Peyer's patch (tissue), 4 donors: Measurements from ENCODE around the gene DLD. TPM values are rescaled to one million over a fixed set of nuclear protein-coding genes. Genes with fewer than 3 reads are reported as not detected.

Experiments
- DNase-seq, 3 donors: peaks; one replicate each; pipeline ENCODE4 v3.0.0-alpha.2; 2017 to 2019
- H3K27ac ChIP-seq, 4 donors: fragments of 200-600 bp; sonication (generic); one replicate each; pipeline ENCODE4 v1.5.1; 2016 to 2019
- H3K27me3 ChIP-seq, 2 donors: fragments of 200-600 bp; sonication (generic); one replicate each; pipeline ENCODE4 v1.5.1; 2019
- H3K36me3 ChIP-seq, 3 donors: fragments of 200-600 bp; sonication (generic); one replicate each; pipeline ENCODE4 v1.5.1; 2016 to 2019
- H3K4me1 ChIP-seq, 4 donors: fragments of 200-600 bp; sonication (generic); one replicate each; pipeline ENCODE4 v1.5.1; 2016 to 2019
- H3K4me3 ChIP-seq, 4 donors: fragments of 200-600 bp; sonication (generic); 1 replicate in 3 of 4; 2 replicates in 1 of 4; pipeline ENCODE4 v1.5.1; 2016 to 2019; ENCODE audit warnings: mild to moderate bottlenecking in 1 of 4
- H3K9me3 ChIP-seq, 4 donors: fragments of 200-600 bp; sonication (generic); one replicate each; pipeline ENCODE4 v1.5.1; 2016 to 2019; ENCODE audit warnings: mild to moderate bottlenecking in 1 of 4
- CTCF ChIP-seq, 6 experiments: fragments of 450-650 bp in 4 of 6; fragments of 200-600 bp in 2 of 6; sonication (generic) in 1 of 6; IDR thresholded peaks; one replicate each; pipeline ENCODE4 v1.5.1; 2017 to 2019; ENCODE audit warnings: antibody characterized with exemption in 6 of 6, mild to moderate bottlenecking in 3 of 6, moderate library complexity in 1 of 6
- POLR2A ChIP-seq, 2 donors: fragments of 450-650 bp; IDR thresholded peaks; one replicate each; pipeline ENCODE4 v1.5.1; 2017; ENCODE audit warnings: antibody characterized with exemption in 2 of 2, mild to moderate bottlenecking in 2 of 2, moderate library complexity in 2 of 2
- total RNA-seq, 4 donors: library from RNA; depleted of rRNA; stranded (reverse); fragments of >200 nt; gene quantifications; one replicate each; pipeline ENCODE4 v1.1.0, GENCODE V29; 2016

Gene DLD
- total RNA-seq, 4 donors from 2014 or later = 53.9 to 93.3 (median 74.2) TPM

- H3K27me3 ChIP-seq = no peaks in the 10 kb centered on the region
- no peak overlapping the region for H3K27ac ChIP-seq
- no peak overlapping the region for H3K4me3 ChIP-seq
- H3K9me3 ChIP-seq = no peaks in the 10 kb centered on the region
- H3K4me1 ChIP-seq = no peaks in the 10 kb centered on the region
- DNase-seq = no peak
- no peaks in the 10 kb centered on the region for H3K36me3 ChIP-seq
- TF ChIP-seq CTCF (IDR thresholded peaks at IDR 0.05) (no peak), POLR2A (IDR thresholded peaks at IDR 0.05) (no peak)
These were observed 20.5 kb upstream of the DLD start for GRCh38 chr7:107870427-107871000.

GRCh38 chr7:107874111-107874510 lies 16.9 kb upstream of the DLD start:
- Histone ChIP-seq H3K4me1 (peaks cover 0 to 1% (median 0%) of the 10 kb centered on the region in 4 donors), H3K9me3 (no peaks in the 10 kb centered on the region), H3K27ac (no peak overlapping the region), H3K36me3 (no peaks in the 10 kb centered on the region), H3K27me3 (no peaks in the 10 kb centered on the region), H3K4me3 (no peak overlapping the region)
- TF ChIP-seq CTCF (IDR thresholded peaks at IDR 0.05) (no peak), POLR2A (IDR thresholded peaks at IDR 0.05) (no peak)
- no peak for DNase-seq

GRCh38 chr7:107874605-107875446 lies 16.2 kb upstream of the DLD start:
- Histone ChIP-seq H3K4me3 (no peak overlapping the region), H3K36me3 (no peaks in the 10 kb centered on the region), H3K4me1 (peaks cover 0 to 3% (median 0%) of the 10 kb centered on the region in 4 donors), H3K27ac (no peak overlapping the region), H3K9me3 (no peaks in the 10 kb centered on the region), H3K27me3 (no peaks in the 10 kb centered on the region)
- DNase-seq = peak in 1 of 3 donors; percentile 60
- TF ChIP-seq POLR2A (IDR thresholded peaks at IDR 0.05) (no peak), CTCF (IDR thresholded peaks at IDR 0.05) (peak; percentile 42 to 90 (median 74))

- Histone ChIP-seq H3K9me3 (no peaks in the 10 kb centered on the region), H3K4me3 (no peak overlapping the region), H3K27me3 (no peaks in the 10 kb centered on the region), H3K4me1 (peaks cover 0 to 3% (median 0%) of the 10 kb centered on the region in 4 donors), H3K27ac (no peak overlapping the region), H3K36me3 (no peaks in the 10 kb centered on the region)
- TF ChIP-seq CTCF (IDR thresholded peaks at IDR 0.05) = no peak
- TF ChIP-seq POLR2A (IDR thresholded peaks at IDR 0.05) = no peak
- DNase-seq = no peak
These were observed 14.1 kb upstream of the DLD start for GRCh38 chr7:107876916-107877315.

GRCh38 chr7:107877731-107878382 lies 13.1 kb upstream of the DLD start:
- Histone ChIP-seq H3K36me3 (no peaks in the 10 kb centered on the region), H3K4me3 (no peak overlapping the region), H3K4me1 (peaks cover 0 to 3% (median 0%) of the 10 kb centered on the region in 4 donors), H3K9me3 (no peaks in the 10 kb centered on the region), H3K27ac (no peak overlapping the region), H3K27me3 (no peaks in the 10 kb centered on the region)
- DNase-seq = no peak
- no peak for TF ChIP-seq CTCF (IDR thresholded peaks at IDR 0.05)
- TF ChIP-seq POLR2A (IDR thresholded peaks at IDR 0.05) = no peak
